ENCODE results near the gene FANCC.

The FANCC gene, protein sequence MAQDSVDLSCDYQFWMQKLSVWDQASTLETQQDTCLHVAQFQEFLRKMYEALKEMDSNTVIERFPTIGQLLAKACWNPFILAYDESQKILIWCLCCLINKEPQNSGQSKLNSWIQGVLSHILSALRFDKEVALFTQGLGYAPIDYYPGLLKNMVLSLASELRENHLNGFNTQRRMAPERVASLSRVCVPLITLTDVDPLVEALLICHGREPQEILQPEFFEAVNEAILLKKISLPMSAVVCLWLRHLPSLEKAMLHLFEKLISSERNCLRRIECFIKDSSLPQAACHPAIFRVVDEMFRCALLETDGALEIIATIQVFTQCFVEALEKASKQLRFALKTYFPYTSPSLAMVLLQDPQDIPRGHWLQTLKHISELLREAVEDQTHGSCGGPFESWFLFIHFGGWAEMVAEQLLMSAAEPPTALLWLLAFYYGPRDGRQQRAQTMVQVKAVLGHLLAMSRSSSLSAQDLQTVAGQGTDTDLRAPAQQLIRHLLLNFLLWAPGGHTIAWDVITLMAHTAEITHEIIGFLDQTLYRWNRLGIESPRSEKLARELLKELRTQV

DNA sequence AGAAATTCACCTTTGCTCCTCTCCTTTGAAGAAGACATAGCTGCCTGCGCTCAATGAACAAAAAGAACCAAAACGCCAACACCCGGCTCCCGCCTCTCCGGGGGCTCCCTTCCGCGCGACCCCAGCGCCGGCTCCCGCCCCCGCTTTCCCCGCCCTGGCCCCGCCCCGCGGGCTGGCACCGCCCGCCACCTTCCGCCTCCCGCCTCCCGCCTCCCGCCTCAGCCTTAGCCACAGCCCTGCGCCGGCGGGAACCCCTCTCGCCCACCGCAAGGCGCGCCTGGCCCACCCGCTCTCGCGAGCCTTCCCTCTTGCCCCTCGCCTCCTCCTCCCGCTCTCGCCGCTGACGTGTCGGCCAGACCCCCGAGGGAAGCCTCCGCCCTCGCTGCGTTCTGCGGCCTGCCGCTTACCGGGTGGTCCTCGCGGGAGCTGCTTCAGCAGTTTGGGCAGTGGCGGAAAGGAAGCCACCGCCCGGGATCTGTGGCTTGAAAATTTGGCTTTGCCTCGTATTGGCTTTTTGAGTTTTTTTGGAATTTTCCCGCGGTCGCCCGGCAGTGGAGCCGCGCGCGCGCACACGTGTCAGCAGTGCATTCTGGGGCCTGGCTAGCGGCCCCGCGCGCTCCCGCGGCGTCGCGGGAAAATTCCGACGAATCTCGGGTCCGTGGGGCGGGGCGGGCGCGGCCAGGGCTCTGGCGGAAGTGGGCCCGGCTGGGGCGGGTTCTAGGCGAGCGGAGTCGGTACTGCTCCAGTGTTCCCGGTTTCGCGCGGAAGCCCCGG lies at the start of gene FANCC:
FANCC (minus strand) TSS at position 591 of the 774 bp plus-strand sequence. CDS start 68,418 bp downstream, outside the sequence.
- DNase-seq (ENCODE audit: low read depth): peak; percentile 80

DNA sequence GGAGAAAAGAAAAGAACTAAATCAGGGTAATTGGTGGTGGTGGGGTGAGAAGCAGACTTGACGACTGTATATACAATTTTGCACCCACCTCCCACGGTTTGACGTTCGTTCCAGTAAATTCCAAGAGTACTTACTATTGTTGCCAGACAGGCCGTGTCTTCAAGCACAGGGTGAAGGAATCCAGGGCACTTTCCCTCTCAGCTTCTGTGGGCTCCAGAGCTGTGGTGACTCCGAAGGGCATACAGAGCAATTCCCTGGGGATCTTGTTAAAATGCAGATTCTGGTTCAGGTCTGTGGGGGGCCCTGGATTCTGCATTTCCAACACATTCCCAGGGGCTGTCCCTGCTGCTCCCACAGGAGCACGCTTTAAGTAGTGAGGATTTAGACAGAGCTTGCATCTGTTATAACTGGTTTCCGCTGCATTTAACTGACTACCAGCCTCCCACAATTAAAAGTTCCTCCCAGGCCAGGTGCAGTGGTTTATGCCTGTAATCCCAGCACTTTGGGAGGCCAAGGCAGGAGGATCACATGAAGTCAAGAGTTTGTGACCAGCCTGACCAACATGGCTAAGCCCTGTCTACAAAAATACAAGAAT lies 49.3 kb upstream of the FANCC start:
- DNase-seq (ENCODE audit: low read depth): no peak

DNA sequence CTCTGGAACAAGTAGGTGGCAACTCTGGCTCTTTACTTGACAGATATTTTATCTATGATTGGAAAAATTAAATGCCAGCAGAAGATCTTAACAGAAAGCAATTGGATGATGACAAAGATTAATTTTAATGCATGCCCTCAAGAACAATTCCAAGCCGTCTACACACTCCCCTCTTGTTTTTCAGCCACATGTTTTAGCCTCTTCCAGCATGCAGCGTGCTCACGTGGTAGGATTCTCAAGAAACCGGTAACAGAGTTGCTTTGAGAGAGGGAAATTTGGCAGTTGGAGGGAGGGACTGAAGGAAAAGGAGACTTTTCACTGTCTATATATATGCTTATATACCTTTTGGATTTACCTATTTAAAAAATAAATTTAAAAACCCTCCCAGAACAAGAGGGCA lies 48.3 kb upstream of the FANCC start:
- no peak for DNase-seq (ENCODE audit: low read depth)

DNA sequence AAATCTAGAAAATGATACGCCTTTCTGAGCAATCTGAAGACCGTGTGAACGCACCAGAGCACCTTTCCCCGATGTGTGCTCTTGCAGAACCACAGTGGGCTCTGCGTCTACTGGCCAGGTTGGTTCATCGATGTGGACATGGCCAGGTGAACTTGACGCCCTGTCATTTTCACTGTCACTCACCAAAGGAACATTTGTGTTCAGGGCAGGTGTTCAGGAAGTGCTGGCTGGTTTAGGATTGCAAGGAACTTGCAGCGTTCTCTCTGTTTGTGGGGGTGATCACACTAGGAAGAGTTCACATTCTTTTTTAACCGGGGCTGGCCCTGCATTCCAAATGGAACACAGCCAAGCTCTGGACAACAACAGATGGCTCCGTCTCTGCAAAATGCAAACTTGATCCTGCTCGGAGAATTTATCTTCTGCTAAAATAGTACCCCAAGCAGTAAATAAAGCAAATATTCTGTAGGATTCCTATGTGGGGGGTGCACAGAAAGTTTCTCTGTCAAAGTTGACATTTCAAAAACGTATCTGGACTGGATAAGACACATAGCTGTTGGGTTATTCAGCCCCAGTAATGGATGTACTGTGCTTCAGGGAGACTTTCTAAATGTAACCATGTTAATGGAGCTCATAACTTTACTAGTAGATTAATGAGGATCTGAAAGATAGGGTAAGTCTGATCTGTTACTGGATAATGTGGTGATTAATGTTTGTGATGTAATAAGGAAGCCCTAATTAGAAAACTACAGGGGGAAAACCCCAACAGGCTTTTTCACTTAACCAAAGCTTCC lies 45.7 kb upstream of the FANCC start:
- DNase-seq (ENCODE audit: low read depth): no peak

DNA sequence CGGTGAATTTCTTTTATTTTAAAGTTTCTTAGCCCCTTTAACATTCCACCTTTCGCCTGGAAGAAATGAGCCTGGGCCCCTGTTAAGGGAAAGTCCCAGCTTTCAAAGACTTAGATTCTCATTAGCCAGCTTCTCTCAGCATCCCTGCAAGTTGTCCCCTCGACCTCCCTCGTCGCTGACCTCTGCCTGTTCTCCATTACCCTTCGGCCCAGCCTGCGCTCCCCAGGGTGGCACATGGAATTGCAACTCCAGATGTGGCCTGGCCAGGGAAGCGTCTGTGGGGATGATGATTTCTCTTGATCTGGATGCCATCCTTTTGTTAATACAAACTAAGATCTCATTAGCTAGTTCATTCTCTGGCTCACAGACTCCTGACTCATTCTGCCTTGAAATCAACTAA lies 43.4 kb upstream of the FANCC start:
- DNase-seq (ENCODE audit: low read depth): no peak

DNA sequence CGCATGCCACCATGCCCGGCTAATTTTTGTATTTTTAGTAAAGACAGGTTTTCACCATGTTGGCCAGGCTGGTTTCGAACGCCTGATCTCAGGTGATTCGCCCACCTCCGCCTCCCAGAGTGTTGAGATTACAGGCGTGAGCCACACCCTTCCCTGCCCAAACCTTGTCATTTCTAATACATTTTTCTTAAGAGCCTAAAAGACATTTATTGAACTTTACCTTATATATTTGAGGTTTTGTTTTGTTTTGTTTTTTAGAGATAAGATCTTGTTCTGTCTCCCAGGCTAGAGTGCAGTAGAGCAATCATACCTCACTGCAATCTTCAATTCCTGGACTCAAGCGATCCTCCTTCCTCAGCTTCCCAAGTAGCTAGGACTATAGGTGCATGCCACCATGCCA lies 39.8 kb upstream of the FANCC start:
- DNase-seq (ENCODE audit: low read depth): no peak

DNA sequence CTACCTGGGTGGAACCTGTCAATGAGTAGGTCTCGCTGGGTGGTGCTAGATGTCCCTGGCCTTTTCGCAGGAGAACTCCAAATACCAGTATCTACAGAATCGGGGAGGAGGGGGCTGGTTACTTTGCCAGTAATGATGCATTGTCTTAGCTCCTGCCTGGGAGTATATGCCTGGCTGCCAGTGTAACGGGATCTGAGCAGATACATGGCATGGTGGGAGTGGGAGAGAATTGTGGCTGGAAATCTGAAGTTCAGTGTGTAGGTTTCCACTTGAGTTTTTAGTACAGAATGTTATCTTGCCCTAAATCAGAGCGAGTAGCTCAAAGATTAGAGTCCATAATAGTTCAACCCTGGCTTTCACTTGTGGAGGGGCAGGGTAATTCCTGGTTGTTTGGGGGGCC lies 38.0 kb upstream of the FANCC start:
- no peak for DNase-seq (ENCODE audit: low read depth)

DNA sequence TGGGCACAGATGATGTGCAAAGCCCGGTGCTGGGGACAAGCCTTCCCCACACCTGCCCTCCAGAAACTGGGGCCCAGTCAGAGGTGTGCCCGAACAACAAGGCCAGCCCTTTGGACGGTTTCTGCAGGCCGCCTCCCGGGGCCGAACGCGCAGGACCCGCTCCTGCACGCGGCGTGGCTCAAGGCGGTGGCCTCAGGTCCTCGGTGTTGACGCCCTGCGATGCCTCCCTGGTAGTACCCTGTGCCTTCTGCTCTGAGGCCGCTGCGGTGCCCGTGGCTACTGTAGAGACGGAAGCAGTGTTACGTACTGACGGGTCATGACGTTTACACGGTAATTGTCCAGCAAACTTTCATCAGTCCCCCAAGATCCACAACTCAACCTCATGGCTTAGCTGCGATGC lies 33.5 kb upstream of the FANCC start:
- DNase-seq (ENCODE audit: low read depth): no peak

DNA sequence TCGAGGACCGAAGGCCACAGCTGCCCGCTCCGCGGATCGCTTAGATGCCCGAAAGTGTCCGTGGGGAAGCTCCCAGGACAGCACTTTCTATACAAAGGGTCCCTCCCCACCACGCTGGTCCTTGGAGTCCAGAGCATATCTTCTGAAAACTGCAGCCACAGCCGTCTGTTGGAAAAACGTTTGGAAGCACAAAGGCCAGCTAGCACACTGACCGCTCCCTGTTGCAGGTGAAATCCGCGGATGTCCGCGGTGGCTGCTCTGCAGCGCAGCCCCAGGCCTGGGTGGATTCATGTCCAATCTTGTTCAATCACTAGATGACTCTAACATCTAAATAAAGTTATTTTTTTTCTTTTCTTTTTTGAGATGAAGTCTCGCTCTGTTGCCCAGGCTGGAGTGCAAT lies 32.8 kb upstream of the FANCC start:
- no peak for DNase-seq (ENCODE audit: low read depth)

DNA sequence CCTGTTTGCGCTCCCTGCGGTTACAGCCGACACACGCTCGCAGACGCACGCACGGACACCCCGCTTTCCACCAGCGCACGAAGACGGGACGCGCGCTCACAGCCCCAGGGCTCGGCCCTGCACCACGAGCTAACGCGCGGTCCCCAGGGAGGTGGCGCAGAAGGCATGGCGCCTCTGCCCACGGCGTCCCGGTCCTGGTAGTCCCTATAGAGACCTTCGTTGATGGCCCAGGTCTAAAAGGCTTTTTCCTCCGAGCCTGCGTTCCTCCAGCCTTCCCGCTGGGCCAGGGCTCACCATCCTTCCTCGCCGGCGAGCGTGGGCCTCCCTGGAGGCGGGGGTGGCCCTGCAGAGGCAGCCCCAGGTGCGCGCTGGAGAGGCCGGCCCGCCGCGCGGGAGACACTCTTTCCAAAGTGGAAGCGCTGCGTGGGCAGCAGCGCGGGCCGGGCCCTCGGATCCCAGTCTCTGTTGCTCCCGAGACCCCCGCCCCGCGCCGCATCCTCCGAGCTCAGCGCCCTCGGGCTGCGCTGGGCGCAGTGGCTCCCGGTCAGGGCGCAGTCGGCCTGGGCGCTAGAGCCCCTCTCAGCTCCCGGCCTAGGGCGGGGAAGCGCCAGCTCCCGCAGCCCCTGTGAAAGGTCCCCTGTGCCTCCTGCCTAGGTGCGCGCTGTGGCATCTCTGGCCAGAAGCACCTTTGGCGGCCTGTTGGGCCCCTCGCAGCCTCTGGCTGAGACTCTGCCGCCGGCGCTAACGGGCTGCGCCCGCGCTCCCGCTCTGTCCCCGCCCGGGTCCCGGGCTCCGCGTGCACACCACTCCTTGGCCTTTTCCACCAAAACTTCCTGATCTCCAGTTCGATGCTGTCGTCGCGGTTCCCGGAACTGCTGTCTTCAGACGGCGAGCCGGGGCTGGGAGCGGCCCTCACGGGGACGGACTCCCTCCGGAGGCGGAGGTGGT lies 31.9 kb upstream of the FANCC start:
- DNase-seq (ENCODE audit: low read depth): no peak

DNA sequence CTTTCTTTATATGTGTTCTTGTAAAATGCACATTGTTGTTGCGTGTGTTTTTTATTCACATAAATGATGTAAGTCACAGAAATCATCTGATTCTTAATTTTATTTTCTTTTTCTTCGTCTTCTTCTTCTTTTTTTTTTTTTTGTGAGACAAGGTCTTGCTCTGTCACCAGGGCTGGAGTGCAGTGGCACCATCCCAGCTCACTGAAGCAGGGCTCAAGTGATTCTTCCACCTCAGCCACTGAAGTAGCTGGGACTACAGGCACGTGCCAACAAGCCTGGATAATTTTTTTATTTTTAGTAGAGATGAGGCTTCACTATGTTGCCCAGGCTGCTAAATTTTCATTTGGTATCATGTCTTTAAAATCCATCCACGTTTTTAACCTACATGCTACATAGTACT lies 28.5 kb upstream of the FANCC start:
- DNase-seq (ENCODE audit: low read depth): no peak

DNA sequence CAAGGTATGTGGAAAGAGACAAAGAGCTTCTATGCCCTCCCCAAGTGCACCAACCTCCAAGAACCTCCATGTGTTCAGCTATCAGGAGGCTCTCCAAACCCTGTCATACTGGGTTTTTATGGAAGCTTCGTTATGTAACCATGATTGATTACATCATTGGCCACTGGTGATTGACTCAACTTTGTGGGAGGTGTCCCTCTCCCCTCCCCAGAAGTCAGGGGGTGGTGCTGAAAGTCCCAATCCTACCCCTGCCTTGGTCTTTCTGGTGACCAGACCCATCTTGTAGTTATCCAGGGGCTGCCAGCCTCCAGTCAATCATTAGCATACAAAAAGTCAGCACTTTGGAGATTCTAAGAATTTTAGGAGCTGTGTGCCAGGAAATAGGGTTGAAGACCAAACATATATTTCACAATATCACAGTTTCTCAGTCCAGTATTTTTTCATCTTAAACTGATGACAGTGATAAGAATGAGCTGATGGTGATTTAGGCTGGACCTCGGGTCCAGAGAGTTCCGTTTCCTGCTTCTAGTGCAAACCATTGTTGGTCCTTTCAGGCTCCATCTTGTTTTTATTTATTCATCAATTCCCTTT lies 27.3 kb upstream of the FANCC start:
- no peak for DNase-seq (ENCODE audit: low read depth)

DNA sequence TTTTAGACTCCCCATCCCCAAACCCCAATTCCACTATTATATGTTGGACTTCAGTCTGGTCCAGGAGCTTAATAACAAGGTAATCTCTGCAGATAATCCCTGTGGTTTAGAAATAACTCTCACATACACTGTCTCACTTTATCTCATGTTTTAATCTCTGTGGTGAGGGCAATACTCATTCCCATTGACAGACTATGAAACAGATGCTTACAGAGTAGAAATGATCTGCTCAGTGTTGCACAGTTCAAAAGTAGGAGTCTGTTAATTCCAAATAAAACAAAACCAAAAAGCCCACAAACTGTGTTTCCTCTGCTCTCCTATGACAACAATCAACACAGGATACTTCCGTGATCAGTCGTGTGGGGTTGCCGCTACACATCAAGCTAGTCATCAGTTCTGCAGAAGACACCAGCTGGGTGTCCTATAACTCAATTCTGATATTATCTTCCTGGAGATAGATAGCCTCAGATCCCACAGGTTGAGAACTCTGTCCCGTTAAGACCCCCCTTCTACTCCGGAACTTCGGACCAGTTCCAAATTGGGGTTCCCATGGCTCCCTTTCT lies 26.3 kb upstream of the FANCC start:
- no peak for DNase-seq (ENCODE audit: low read depth)

DNA sequence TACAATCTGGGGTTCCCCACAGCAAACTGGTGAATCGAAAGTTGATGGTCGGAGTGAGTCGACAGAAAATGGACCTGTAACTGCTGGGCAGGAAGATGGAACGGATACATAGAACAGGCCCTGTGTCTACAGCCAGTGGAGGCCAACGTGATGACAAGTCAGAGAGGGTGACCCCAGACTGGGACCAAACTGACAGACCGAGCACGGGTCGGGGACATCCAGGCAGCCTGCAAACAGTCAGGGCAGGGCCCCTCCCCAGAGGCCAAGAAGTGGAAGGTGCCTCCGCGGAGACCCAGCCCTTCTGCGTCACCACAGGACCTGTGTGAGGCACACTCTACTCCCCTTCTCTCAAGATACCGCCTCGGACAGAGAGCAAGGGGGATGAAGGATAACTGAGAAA lies 25.1 kb upstream of the FANCC start:
- no peak for DNase-seq (ENCODE audit: low read depth)

DNA sequence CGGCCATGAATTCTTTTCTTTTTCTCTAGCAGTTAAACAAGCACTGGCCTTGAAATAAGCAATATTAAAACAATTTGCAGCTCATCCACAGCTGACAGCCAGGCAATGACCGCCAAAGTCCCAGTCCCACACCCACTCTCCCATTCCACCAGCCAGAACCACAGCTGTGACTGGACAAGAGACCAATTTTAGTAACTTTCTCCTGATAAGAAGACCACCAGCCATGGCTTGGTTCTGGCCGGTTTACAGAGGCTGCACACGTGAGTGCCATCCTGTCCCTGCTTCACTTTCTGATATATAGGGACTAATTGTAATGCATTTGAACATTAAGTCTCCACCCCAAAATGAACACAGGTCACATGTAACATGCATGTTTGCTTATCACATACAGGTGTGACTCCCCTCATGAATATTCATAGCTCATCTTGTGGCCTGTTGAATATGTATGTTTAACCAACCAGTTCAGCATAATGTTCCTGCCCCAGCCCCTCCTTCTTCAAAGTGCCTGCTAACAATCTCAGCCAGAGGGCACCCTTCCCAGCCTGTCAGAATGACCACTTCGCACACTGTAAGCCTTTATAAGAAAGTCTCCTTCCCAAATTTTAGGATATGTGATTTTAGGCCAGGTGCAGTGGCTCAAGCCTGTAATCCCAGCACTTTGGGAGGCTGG lies 23.9 kb upstream of the FANCC start:
- peak; percentile 7 for DNase-seq (ENCODE audit: low read depth)

DNA sequence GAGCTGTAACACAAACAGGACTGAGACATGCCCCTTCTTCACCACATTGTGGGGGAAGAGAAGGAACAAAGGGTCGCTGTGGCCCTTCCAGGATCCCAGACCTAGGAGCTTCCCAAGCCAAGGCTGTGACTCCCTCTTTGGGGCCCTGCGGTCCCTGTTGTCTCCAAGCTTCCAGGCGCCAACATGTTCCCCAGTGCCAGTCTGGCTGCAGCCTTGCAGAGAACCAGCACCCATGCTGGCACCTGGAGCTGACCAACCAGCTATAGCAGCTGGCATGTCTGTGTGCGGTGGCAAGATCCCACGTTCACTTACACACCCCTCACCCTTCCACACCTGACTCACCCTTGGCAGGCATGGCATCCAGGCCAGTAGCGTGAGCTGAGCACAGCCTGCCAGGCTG lies 20.7 kb upstream of the FANCC start:
- DNase-seq (ENCODE audit: low read depth): no peak

DNA sequence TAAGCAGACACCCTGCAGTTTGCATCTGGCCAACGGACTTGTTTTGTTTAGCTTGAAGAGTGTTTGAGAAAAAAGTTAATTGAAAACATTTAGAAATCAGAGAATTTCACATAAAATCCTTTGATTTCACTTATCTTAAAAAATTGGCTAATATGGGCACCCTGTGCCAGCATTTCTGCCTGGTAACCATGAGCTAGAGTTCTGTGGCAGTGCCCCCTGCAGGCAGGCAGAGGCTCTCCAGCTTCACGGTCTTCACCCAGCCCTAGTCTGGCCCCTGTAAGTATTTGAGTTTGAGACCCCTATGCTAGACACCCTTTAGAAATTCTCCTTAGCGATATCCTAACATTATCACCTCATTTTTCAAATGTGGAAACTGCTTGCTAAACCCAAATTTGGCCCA lies 18.8 kb upstream of the FANCC start:
- DNase-seq (ENCODE audit: low read depth): no peak

DNA sequence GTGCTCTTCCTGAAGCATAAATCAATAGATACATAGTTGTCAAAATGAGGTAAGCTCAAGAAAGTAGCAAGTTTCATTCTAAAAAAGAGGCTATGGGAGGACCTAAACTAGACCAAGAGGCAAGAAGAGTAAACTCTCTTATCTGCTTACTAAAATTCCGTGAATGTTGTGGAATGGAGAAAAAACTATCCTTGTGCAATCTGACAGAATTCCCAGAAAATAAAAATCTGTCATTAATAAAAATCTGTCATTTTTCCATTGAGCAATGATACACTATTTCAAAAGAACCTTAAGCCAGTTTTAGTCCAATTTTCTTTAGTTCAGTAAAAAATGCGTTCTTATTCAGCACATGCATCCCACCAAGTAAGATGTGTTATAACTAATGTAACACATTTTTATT lies 15.9 kb upstream of the FANCC start:
- DNase-seq (ENCODE audit: low read depth): no peak

DNA sequence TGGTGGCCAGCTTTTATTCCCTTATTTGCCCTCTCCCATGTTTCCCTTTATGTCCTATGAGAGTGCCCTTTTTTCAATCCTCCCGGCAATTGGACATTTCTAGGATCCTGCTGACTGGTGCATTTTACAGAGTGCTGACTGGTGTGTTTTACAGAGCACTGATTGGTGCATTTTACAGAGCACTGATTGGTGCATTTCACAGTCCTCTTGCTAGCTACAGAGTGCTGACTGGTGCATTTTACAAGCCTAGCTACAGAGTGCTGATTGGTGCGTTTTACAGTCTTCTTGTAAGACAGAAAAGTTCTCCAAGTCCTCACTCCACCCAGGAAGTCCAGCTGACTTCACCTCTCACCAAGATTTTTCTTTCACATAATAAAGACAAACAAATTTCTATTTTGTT lies 15.4 kb upstream of the FANCC start:
- DNase-seq (ENCODE audit: low read depth): no peak

All from stromal cell of bone marrow (primary cell).